COLO829 (cell line): ENCODE data around the gene GTF2I.
"Not testable (repeated sequence)": the region's sequence is repeated elsewhere in the genome, so short reads cannot be mapped to it uniquely, and the experiment has no call there.

Experiments
- DNase-seq: peaks from one replicate; pipeline ENCODE4 v3.0.0; 2012; ENCODE audit warnings: low spot score

Gene GTF2I

DNA sequence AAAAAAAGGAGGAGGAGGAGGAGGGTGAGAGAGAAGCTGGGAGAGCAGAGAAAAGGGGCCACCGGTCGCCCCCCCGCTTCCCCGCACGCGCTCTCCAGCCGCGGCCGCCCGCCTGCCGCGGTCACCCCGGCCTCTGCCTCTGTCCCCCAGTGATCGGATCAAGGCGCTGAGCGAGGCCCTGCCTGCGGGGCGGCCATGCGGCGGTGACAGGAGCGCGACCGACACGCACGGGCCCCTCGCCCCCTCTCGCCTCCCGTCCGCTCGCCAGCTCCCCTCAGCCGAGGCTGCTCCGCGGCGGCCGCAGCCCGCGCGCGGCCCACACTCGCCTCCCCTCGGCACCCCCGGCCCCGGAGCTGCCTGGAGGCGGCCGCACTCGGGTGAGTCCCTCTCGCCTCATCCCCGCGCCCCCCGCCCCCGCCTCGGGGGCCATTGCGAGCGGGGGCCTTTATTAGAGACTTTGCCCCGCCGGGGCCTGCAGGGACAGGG, at the start of gene GTF2I:
Gene GTF2I, plus strand, starts transcription at position 27 of the 486 bp plus-strand sequence. CDS start 31,411 bp downstream, outside the sequence.
- no peak for DNase-seq

DNA sequence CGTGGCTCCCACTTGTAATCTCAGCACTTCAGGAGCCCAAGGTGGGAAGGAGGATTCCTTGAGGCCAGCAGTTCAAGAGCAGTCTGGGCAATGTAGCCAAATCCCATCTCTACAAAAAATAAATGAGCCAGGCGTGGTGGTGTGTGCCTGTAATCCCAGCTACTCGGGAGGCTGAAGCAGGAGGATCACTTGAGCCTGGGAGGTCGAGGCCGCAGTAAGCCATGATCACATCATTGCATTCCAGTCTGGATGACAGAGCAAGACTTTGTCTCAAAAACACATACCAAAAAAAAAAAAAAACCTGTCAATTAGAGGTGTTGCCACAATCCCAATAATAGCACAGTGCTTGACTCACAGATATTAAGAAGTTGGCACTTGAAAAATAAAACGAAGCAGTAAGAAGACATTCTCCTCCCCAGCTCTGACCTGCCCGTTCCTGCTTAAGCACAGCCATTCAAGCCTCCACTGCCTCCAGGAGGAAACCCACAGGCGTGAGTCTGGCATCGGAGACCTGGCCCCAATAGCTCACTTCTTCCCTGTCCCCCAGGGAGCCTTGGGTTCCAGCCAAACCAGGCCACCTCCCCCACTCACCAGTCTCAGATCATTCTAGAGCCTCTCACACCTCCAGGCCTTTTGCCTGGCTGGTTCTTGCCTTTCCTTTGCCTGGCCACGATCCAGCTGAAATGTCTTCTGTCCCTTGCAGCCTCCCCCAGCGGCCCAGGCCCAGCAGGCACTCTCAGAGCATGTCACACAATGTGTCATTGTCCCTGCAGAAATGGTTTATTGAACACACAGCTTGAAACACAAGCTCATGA, 45.3 kb upstream of the GTF2I start:
- DNase-seq = no peak

DNA sequence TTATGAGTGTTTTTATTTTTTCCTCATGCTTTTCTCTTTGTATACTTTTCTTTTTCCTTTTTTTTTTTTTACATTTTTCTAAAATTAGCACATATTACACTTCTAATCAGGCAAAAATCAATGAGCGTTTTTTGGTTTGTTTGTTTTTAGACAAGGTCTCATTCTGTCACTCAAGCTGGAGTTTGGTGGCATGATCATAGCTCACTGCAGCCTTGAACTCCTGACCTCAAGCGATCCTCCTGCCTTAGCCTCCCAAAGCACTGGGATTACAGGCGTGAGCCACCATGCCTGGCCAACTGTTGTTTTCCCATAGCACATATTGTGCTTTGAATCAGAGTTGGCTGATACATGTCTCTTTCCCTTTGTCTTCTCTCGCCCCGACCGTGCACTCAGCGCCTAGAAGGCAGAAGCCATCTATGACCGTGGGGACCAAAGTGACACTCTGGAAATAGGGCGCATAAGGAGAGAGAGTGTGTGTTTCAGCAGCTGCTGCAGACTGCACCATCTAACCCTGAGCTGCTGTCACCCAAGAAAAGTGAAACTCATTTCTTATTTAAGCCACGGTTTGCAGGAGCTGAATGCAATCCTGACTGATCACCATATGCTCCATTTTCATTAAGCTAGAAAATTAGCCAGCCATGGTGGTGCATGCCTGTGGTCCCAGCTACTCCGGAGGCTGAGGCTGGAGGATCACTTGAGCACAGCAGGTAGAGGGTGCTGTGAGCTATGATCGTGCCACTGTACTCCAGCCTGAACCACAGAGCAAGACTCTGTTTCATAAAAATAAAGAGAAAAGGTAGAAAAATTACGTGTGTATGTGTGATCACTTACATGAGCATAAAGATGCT, 41.4 kb upstream of the GTF2I start:
- no peak for DNase-seq

DNA sequence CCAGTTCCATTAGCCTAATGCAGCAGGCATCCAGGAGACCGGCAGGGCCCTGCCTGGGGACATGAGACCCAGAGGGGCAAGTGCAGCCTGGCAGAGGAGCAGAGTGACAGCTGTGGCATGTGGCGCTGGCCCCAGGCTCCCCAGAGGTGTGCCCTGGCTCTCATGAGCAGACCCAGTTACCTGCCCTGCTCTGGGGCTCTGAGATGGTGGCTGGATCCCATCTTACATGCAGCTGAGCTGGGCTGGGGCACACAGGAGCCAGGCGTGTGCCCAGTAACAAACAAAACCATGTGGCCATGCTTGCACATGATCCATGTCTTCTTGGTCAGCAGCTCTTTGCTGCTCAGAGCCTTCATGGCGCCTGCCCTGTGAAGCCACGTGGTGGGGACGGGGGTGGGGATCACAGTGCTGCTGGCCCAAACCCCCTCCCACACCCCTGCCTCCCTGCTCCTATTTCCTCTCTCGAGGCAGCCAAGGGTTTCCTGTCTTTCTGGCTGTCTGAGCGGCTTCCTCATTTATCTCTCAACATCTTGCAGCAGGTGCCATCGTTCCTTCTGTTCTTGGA, 40.3 kb upstream of the GTF2I start:
- DNase-seq = no peak

DNA sequence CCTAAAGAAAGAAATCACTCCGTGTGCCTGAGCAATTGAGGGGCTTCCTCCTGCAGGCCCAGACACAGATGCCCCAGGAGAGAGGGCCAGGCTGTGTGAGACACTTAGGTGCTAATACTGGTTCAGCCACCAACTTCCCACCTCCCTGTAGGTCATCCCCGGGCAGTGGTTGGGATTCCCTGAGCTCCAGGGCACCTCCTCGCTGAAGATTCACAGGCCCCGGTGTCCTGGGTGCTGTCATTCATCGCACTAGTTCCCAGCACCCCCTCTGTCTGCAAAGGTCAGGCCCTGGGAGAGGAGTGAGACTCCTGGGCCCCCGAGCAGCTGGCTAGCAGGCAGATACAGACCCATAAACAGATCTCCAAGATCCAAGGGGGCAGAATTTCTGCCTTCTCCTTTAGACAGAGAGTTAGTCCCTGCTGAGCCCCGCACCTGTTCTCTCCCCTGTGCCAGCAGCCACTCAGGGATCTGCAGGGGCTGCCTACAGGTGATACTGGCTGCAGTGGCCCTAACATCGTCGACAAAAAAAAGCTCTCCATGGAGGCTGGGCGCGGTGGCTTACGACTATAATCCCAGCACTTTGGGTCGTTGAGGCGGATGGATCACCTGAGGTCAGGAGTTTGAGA, 38.2 kb upstream of the GTF2I start:
- no peak for DNase-seq

DNA sequence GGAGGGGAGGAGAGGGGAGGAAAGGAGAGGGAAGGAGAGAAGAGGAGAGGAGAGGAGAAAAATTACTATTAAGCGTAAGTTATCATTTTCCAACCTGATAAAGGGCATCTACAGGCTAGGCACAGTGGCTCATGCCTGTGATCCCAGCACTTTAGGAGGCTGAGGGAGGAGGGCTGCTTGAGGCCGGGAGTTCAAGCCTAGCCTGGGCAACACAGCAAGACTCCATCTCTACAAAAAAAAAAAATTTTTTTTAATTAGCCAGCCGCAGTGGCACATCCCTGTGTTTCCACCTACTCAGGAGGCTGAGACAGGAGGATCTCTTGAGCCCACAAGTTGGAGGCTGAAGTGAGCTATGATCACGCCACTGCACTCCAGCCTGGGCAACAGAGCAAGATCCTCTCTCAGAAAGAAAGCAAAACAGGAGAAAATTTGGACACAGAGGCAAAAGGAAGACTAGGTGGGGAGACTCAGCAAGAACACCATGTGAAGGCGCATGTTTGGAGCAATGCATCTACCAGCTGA, 35.2 kb upstream of the GTF2I start:
- DNase-seq = no peak

DNA sequence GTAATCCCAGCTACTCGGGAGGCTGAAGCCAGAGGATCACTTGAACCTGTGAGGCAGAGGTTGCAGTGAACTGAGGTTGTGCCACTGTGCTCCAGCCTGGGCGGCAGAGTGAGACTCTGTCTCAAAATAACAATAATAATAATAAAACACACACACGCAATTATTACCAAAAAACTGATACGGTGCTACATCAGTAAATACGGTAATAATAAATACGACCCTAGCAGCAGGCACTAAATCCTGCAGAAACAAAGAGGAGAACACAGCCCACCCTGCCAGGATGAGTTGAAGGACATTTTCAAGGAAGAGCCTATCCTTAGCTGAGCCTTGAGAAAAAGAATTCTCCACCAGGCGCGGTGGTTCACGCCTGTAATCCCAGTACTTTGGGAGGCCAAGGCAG, 34.4 kb upstream of the GTF2I start:
- no peak for DNase-seq

DNA sequence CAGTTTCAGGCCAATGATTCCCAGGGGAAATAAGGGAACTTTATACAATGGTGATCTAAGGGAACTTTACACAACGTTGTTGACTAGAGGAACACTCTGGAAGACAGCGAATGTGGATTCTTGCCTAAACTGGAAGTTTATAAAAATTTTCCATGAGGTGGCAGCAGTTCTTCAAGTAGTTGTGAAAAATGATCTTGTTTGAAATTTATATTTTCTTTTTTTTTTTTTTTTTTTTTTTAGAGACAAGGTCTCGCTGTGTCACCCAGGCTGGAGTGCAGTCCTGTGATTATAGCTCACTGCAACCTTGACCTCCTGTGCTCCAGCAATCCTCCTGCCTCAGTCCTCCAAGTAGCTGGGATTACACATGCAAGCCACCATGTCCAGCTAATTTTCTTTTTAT, 32.1 kb upstream of the GTF2I start:
- DNase-seq = no peak

DNA sequence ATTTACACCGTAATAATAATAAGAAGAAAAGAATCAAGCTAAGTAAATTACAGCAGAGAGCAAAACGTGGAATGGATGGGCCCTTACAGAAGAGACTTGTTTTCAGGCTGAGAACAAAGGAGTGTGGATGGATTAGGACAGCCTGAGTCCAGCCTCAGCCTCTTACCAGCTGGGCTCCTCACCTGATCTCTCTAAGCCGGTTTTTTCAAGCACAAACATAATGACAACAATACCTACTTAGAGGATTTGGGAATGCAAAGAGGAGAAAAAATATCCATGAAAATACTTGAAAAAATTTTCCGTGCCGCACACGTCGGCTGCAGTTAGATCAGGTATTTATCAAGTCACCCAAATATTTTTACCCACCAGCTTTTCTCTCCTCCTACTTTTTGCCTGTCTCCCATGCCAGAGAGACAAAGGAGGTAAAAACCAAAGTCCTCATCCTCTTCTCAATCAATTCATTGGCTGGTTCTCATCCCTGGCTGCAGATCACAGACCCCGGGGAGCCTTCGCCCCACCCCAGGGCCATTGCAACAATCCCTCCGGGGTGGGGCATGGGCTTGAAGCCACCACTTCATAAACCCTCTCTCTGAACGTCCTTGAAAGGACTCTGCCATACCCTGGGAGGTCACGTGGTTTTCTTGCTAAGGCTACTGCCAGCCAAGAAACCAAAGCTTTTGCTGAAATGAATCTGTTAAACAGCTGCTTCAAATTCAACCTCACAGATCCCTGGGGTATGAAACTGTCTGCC, 29.7 kb upstream of the GTF2I start:
- DNase-seq = no peak

DNA sequence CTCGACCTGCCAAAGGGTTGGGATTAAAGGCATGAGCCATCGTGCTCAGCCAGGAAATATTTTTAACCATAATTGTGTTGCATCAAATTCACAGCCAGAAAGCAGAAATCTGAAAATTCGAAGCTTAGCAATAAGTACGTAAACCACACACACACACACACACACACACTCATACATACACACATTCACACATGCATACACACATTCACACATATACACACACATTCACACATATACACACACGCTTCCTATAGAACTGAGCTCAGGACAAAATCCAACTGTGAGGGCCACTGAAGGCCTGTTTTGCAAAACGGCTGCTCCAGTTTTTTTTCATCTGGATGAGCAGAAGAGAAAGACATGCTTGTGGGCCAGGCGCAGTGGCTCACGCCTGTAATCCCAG, 25.0 kb upstream of the GTF2I start:
- no peak for DNase-seq

DNA sequence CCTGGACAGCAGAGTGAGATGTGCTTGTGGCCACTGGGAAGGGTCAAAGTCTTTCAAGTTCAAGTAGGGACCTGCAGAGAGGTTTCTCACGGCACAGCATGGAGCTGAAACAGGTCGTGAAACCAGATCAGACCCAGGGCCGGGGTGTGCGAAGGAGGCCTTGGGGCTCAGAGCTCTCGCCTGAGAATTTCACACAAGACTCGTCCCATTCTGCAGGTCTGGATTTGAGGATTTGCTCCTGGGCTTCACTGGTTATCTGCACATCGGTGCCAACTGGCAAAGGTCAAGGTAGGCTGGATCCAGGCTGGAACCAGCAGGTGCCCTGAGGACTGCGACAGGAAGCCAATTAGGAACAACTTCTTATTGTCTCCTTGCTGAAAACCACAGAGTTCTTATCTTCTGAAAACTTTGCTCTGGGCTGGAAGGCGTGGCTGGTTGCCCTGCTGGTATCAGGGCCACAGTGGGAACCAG, 24.0 kb upstream of the GTF2I start:
- DNase-seq = no peak

DNA sequence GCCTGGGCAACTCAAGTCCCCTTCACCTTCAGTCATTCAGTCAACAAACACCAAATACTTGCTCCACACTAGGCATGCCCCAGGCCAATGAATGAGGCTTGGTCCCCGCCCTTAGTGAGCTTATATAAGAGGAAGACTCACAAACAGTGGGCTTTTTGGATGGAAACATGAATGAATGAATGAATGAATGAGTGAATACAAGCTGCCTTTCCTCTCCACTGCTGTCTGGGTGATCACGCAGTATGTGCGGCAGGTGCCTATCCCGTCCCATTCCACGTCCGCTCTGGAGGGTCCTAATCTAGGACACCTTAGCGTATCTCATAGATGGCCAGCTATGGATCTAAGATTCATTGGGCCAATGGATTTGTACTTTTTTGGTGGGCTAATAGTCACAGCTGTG, 19.8 kb upstream of the GTF2I start:
- no peak for DNase-seq

DNA sequence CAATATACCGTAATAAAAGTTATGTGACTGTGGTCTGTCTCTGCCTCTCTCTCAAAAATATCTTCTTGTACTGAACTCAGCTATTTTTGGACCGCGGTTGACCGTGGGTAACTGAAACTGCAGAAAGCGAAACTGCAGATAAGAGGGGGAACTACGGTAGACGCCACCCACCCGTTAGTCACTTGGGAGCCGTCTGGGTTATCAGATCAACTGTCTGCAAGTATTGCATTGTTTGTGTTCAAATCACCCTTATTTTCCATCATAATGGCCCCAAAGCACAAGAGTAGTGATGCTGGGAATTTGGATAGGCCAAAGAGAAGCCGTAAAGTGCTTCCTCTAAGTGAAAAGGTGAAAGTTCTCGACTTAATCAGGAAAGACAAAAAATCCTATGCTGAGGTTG, 7.5 kb upstream of the GTF2I start:
- not testable (repeated sequence) for DNase-seq

DNA sequence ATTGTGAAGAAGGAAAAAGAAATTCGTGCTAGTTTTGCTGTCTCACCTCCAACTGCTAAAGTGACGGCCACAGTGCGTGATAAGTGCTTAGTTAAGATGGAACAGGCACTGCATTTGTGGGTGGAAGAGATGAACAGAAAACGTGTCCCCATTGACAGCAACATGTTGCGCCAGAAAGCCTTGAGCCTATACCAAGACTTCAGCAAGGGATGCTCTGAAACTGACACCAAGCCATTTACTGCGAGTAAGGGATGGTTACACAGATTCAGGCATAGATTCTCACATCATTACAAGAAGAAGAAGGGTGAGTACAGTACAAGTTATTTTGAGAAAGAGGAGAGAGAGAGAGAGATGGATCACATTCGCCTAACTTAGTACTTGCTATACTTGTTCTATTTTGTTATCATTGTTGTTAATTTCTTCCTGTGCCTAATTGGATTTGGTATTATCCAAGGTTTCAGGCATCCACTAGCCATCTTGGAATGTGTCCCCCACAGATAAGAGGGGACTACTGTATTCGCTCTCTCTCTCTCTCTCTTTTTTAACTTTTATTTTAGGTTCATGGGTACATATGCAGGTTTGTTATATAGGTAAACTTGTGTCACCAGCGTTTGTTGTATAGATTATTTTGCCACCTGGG, 6.9 kb upstream of the GTF2I start:
- not testable (repeated sequence) for DNase-seq

DNA sequence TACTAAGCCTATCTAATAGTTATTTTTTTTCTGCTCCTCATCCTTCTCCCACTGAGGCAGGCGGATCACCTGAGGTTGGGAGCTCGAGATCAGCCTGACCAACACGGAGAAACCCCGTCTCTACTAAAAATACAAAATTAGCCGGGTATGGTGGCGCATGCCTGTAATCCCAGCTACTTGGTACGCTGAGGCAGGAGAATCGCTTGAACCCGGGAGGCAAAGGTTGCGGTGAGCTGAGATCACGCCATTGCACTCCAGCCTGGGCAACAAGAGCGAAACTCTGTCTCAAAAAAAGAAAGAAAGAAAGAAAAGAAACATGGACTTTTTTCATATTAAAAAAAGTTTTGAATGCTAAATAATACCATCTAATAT, 6.4 kb upstream of the GTF2I start:
- not testable (repeated sequence) for DNase-seq

DNA sequence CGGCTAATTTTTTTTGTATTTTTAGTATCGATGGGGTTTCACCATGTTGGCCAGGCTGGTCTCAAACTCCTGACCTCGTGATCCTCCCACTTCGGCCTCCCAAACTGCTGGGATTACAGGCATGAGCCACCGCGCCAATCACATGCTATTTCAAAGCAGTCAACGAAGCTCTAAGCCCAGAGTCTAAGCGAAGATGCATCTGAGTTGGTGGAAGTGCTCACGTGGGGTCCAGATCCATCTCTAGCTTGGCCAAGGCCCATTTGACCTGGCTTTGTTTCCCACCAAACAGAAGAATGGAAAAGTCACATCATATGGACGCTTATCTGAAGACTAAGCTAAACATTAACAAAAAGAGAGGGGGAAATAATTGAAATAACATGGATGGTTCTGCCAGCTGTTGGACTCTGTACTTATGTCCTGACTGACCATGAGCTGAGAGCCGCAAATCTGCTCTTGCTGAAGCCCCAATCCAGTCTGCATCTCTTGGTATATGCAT, 3.8 kb upstream of the GTF2I start:
- no peak for DNase-seq

DNA sequence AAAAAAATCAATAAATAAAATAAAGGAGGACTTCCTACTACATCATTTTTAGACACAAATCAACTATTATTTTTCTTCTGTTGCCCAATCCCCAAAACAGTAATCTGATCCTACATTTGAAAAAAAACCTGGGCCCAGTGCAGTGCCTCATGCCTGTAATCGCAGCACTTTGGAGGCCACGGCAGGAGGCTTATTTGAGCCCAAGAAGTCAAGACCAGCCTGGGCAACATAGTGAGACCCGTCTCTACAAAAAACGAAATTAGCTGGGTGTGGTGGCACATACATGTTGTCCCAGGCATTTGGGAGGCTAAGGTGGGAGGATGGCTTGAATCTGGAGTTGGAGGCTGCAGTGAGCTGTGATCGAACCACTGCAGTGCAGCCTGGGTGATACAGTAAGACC, 2.7 kb upstream of the GTF2I start:
- DNase-seq = no peak

DNA sequence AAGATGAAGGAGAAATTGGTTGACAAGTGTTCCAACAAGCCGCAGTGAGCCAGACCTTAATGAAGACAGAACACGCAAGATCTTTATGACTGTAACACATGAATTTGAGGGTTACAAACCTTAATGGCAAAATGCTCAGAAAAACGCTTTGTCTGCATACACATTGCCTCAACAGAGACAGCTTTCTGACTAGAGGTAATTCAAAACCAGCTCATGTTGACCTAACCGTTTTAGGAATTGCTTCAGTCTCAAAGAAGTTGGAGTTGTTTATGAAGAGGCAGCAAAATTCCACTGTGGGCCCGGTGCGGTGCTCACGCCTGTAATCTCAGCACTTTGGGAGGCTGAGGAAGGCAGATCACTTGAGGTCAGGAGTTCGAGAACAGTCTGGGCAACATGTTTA, 2.2 kb upstream of the GTF2I start:
- no peak for DNase-seq

DNA sequence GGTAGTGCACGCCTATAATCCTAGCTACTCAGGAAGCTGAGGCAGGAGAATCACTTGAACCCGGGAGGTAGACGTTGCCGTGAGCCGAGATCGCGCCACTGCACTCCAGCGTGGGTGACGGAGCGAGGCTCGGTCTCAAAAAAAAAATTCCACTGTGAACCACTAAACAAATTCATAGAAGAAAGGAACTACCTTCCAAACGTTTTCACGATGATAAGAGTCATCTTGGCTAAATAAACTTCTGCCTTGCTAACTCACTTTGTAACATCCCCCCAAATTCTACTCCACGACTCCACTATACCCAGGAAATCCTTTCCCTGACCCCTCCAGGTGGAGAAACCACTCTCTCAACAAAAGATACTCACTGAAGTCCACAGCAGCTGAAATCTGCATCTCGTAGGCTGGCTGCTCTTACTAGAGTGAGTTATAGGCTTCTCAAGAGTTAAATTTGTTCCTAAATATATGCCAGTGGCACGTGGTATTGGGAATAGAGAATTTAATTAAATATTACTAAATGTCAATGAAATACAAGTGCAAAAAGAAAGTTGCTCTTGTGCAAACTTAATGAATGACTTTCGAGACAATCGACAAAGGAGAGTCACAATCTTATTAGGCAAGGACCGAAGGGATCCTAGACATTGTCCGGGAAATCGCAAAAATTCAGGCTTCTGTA, 1.6 kb upstream of the GTF2I start:
- DNase-seq = no peak

DNA sequence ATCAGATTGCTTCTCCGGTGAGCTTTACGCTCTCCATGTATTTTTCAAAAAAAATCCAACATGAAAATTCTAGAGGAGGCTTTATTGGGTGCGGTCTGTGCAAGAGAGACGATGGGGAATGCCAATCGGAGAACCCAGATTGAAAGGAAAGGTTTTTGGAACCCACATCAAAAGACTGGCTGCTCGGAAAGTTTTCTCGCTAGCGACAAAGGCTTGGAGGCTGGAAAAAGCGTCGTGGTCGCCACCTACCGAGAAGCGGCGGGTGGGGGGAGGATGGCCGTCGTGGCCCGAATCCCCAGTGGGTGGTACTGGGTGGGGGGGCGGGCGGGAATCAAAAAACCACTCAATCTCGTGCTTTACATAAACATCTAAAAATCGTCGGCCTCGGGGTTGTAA, 1.1 kb upstream of the GTF2I start:
- DNase-seq = peak; percentile 66
